NT2/D1 (cell line): ENCODE measurements around the gene CDKN3.

Experiments used
- SUZ12 ChIP-seq: IDR thresholded peaks from 2 replicates; pipeline ENCODE4 v1.6.1; 2011; ENCODE audit not compliant: insufficient read length, insufficient read depth; ENCODE audit errors: extremely low read depth
- YY1 ChIP-seq: IDR thresholded peaks from 2 replicates; pipeline ENCODE4 v1.6.1; 2011; ENCODE audit not compliant: insufficient read length, insufficient read depth
- ZNF274 ChIP-seq: IDR thresholded peaks from 2 replicates; pipeline ENCODE4 v1.6.1; 2011; ENCODE audit warnings: mild to moderate bottlenecking, low read depth, low read length

DNA sequence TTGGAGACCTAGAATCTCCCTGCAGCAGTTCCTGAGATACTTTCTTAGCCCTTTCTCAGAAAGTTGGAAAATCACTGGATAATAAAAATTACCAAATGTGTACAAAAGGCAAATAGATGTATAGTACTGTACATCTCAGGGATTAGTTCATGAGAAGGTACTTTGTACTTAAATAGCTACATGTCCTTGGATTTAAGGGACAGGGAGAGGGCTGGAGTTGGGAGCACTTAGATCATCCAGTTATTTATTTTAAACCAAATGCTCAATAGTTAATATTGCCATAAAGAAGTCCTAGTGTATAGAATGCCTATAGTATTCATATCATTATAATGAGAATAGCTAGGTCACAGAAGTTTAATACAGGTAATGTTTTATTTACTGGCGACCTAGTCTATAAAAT, 13.4 kb downstream of the CDKN3 start:
- TF ChIP-seq SUZ12 (no peak), YY1 (no peak), ZNF274 (no peak)
